GM19099 (cell line): ENCODE measurements around the gene RDH5.
A peak's percentile ranks its signal among the peaks of the same experiment; 100 is the strongest.

Experiments
- POLR2A ChIP-seq: IDR thresholded peaks from 3 replicates; pipeline ENCODE4 v1.6.1; 2011; ENCODE audit warnings: low read depth; ENCODE audit not compliant: insufficient read length; ENCODE audit errors: extremely low read depth

Gene RDH5

GRCh38 chr12:55715833-55716581 is 4.2 kb upstream of the RDH5 start, which contains the start of gene BLOC1S1:
Gene BLOC1S1, plus strand, starts transcription at chr12:55716046. Its CDS starts 6 bp downstream, at chr12:55716052.
- TF ChIP-seq POLR2A, result peak; percentile 70

- no peak for TF ChIP-seq POLR2A
These were observed 3.6 kb upstream of the RDH5 start for GRCh38 chr12:55716582-55716957.

- TF ChIP-seq POLR2A, result no peak
These were observed 2.9 kb upstream of the RDH5 start for GRCh38 chr12:55717011-55718007.

- no peak for TF ChIP-seq POLR2A
These were observed 2.2 kb upstream of the RDH5 start for GRCh38 chr12:55718015-55718414.

- TF ChIP-seq POLR2A, result no peak
These were observed 1.4 kb upstream of the RDH5 start for GRCh38 chr12:55718624-55719275.

- no peak for TF ChIP-seq POLR2A
These were observed 822 bp upstream of the RDH5 start for GRCh38 chr12:55719371-55719770.

GRCh38 chr12:55720894-55721444 is 776 bp downstream of the RDH5 start:
- no peak for TF ChIP-seq POLR2A

- TF ChIP-seq POLR2A, result no peak
These were observed 1.5 kb downstream of the RDH5 start for GRCh38 chr12:55721601-55722213.

GRCh38 chr12:55722948-55723347 is 2.8 kb downstream of the RDH5 start:
- TF ChIP-seq POLR2A, result no peak

GRCh38 chr12:55723516-55724225 is 3.5 kb downstream of the RDH5 start:
- no peak for TF ChIP-seq POLR2A

GRCh38 chr12:55724226-55724939 is 4.2 kb downstream of the RDH5 start:
- no peak for TF ChIP-seq POLR2A

- no peak for TF ChIP-seq POLR2A
These were observed 4.7 kb downstream of the RDH5 start for GRCh38 chr12:55724940-55725309.

GRCh38 chr12:55725556-55725955 is 5.4 kb downstream of the RDH5 start:
- TF ChIP-seq POLR2A, result no peak

- TF ChIP-seq POLR2A, result no peak
These were observed 6.8 kb downstream of the RDH5 start for GRCh38 chr12:55726971-55727370.

- TF ChIP-seq POLR2A, result no peak
These were observed 7.5 kb downstream of the RDH5 start for GRCh38 chr12:55727643-55728185.
